ENCODE results near the gene GAN.

Gene GAN

DNA sequence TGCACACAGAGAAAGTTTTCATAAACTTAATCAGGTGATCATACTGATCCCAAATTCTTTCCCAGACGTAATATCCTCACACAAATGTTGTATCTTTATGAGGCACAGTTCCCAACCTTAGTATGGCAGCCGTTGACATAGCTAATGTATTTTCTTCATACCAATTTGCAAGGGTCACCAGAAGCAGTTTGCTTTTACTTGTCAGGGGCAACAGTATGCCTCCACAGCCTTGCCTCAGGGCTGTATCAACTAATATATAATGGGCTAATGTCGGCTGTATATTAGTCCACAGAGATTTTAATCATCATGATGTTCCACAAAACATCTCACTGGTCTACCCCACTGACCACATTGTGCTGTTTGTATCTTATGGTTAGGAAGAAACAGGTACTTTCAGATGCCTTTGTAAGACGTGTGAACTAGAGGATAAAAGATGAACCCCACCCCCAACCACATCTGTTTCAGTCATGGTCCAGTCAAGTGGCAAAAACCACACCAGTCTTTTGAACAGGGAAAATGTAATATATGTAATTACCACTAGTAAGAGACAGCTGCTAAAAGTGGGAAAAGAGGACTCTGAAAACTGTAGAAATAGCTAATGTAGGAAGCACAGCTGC is 55.2 kb downstream of the GAN start:
- Histone ChIP-seq H3K27me3 (ENCODE audit: control insufficient read depth in 5 of 5, insufficient read depth in 4 of 5, low read length in 5 of 5) (no peaks in the 10 kb centered on the region), H3K27ac (ENCODE audit: low read depth, low read length) (no peak overlapping the region), H3K36me3 (ENCODE audit: control insufficient read depth in 5 of 5, insufficient read depth in 5 of 5, low read length in 5 of 5) (peaks cover 7 to 48% (median 24%) of the 10 kb centered on the region in 5 donors), H3K4me3 (ENCODE audit: low read depth in 1 of 5, low read length in 5 of 5) (no peak overlapping the region), H3K4me1 (ENCODE audit: control insufficient read depth in 5 of 5, insufficient read depth in 5 of 5, low read length in 5 of 5) (peaks cover 0 to 25% (median 2%) of the 10 kb centered on the region in 5 donors), H3K9ac (ENCODE audit: low read length in 5 of 5) (no peak overlapping the region), H3K9me3 (ENCODE audit: control insufficient read depth in 5 of 5, low read length in 5 of 5) (no peaks in the 10 kb centered on the region)

DNA sequence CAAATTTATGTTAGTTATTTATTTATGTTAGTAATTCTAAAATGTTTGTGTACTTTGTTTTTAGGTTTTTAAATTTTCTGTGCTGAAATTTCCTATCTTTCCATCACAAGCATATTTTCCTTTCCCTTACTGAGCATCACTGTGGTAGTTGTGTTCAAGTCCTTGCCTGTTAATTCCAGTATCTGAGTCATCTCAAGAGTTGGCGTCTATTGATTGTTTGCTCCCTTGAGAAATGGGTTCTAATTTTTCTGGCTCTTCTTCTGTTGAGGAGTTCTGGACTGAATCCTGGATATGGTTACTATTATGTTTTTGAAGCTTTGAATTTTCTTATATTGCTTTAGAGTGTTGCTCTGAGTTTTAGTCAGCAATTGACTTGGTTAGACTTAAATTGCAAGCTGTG is 56.3 kb downstream of the GAN start:
- Histone ChIP-seq H3K9me3 (ENCODE audit: control insufficient read depth in 5 of 5, low read length in 5 of 5) (no peaks in the 10 kb centered on the region), H3K4me1 (ENCODE audit: control insufficient read depth in 5 of 5, insufficient read depth in 5 of 5, low read length in 5 of 5) (peaks cover 0 to 25% (median 2%) of the 10 kb centered on the region in 5 donors), H3K27ac (ENCODE audit: low read depth, low read length) (no peak overlapping the region), H3K4me3 (ENCODE audit: low read depth in 1 of 5, low read length in 5 of 5) (no peak overlapping the region), H3K9ac (ENCODE audit: low read length in 5 of 5) (no peak overlapping the region), H3K27me3 (ENCODE audit: control insufficient read depth in 5 of 5, insufficient read depth in 4 of 5, low read length in 5 of 5) (no peaks in the 10 kb centered on the region), H3K36me3 (ENCODE audit: control insufficient read depth in 5 of 5, insufficient read depth in 5 of 5, low read length in 5 of 5) (peaks cover 2 to 38% (median 19%) of the 10 kb centered on the region in 5 donors)

DNA sequence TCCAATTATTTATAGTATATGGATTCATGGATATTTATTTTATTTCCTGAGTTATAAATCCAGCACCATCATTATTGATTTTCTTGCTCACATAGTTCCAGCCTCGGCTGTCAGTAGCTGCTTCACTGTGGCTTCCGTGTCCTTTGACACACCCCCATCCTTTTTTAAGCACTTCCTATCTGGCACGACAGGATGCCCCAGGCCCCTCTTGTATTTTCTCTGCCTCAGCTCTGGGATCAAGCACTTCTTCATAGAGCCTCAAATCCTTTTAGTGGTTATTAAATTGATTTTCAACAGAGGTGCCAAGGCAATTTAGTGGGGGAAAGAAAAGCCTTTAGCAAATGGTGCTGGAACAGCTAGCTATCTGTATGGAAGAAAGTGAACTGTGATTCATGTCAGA is 59.8 kb downstream of the GAN start:
- H3K4me3 ChIP-seq (ENCODE audit: low read depth in 1 of 5, low read length in 5 of 5), result no peak overlapping the region
- no peaks in the 10 kb centered on the region for H3K9me3 ChIP-seq (ENCODE audit: control insufficient read depth in 5 of 5, low read length in 5 of 5)
- no peak overlapping the region for H3K27ac ChIP-seq (ENCODE audit: low read depth, low read length)
- H3K27me3 ChIP-seq (ENCODE audit: control insufficient read depth in 5 of 5, insufficient read depth in 4 of 5, low read length in 5 of 5), result no peaks in the 10 kb centered on the region
- no peak overlapping the region for H3K9ac ChIP-seq (ENCODE audit: low read length in 5 of 5)
- H3K4me1 ChIP-seq (ENCODE audit: control insufficient read depth in 5 of 5, insufficient read depth in 5 of 5, low read length in 5 of 5), result peaks cover 0 to 16% (median 0%) of the 10 kb centered on the region in 5 donors
- peaks cover 16 to 39% (median 28%) of the 10 kb centered on the region in 5 donors for H3K36me3 ChIP-seq (ENCODE audit: control insufficient read depth in 5 of 5, insufficient read depth in 5 of 5, low read length in 5 of 5)

DNA sequence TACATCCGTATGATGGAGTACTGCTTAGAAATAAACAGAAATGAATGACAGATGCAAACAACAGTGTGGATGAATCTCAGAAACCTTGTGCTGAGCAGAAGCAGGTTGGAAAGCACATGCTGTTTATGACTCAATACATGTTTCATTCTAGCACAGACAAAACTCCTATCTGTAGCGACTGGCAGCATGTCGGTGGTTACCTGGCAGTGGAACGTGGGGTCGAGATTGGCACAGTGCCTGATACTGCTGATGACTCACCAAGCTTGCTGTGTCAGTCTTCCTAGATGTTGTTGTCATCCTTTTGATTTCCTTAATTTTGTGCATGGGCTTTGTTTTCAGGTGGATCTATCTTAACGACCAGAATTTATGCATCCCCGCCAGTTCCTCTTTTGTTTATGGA is 62.1 kb downstream of the GAN start:
- Histone ChIP-seq H3K9ac (ENCODE audit: low read length in 5 of 5) (no peak overlapping the region), H3K27me3 (ENCODE audit: control insufficient read depth in 5 of 5, insufficient read depth in 4 of 5, low read length in 5 of 5) (no peaks in the 10 kb centered on the region), H3K4me3 (ENCODE audit: low read depth in 1 of 5, low read length in 5 of 5) (no peak overlapping the region), H3K36me3 (ENCODE audit: control insufficient read depth in 5 of 5, insufficient read depth in 5 of 5, low read length in 5 of 5) (peaks cover 18 to 40% (median 25%) of the 10 kb centered on the region in 5 donors), H3K27ac (ENCODE audit: low read depth, low read length) (no peak overlapping the region), H3K9me3 (ENCODE audit: control insufficient read depth in 5 of 5, low read length in 5 of 5) (no peaks in the 10 kb centered on the region), H3K4me1 (ENCODE audit: control insufficient read depth in 5 of 5, insufficient read depth in 5 of 5, low read length in 5 of 5) (peaks cover 0 to 6% (median 0%) of the 10 kb centered on the region in 5 donors)

DNA sequence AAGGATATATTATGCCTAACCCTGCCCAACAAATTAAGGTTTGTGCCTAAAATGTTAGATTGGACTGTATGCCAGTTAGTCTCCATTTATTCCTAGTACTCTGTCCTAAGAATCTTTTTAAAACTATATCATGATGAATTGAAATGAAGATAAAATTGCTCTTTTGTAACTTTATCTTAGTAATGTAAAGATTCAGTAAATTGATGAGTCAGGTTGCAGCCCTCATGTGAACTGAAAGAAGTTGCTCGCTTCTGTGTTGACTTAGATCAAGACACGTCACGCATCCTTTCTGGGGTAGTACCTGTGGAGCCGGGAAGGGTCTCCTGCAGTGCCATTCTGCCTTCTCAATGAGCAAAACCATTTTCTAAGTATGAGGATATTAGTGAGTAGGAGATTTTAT is 63.3 kb downstream of the GAN start:
- Histone ChIP-seq H3K9me3 (ENCODE audit: control insufficient read depth in 5 of 5, low read length in 5 of 5) (no peaks in the 10 kb centered on the region), H3K27ac (ENCODE audit: low read depth, low read length) (no peak overlapping the region), H3K4me1 (ENCODE audit: control insufficient read depth in 5 of 5, insufficient read depth in 5 of 5, low read length in 5 of 5) (peaks cover 0 to 6% (median 0%) of the 10 kb centered on the region in 5 donors), H3K4me3 (ENCODE audit: low read depth in 1 of 5, low read length in 5 of 5) (peak overlapping the region in 1 of 5 donors; percentile 16), H3K9ac (ENCODE audit: low read length in 5 of 5) (no peak overlapping the region), H3K27me3 (ENCODE audit: control insufficient read depth in 5 of 5, insufficient read depth in 4 of 5, low read length in 5 of 5) (no peaks in the 10 kb centered on the region), H3K36me3 (ENCODE audit: control insufficient read depth in 5 of 5, insufficient read depth in 5 of 5, low read length in 5 of 5) (peaks cover 18 to 33% (median 24%) of the 10 kb centered on the region in 5 donors)

DNA sequence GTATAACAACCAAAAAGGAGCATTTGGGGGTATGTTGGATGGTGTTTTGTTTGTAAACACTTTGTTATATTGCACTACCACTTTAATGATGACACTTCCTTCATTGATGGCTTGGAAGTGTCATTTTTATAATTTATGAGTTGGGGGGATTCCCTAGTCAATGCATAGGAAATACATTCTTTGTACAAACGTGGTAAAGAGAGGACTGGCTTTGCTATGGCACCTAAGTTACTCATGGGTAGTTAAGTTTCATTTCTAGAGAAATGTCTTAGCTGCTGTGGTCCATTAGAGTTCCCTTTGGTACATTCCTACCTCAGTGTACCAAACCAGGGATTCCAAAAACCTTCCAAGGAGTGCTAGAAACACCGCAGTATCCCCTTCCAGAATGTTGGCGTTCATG is 66.2 kb downstream of the GAN start:
- Histone ChIP-seq H3K9me3 (ENCODE audit: control insufficient read depth in 5 of 5, low read length in 5 of 5) (no peaks in the 10 kb centered on the region), H3K27me3 (ENCODE audit: control insufficient read depth in 5 of 5, insufficient read depth in 4 of 5, low read length in 5 of 5) (no peaks in the 10 kb centered on the region), H3K27ac (ENCODE audit: low read depth, low read length) (no peak overlapping the region), H3K4me1 (ENCODE audit: control insufficient read depth in 5 of 5, insufficient read depth in 5 of 5, low read length in 5 of 5) (peaks cover 0 to 20% (median 0%) of the 10 kb centered on the region in 5 donors), H3K4me3 (ENCODE audit: low read depth in 1 of 5, low read length in 5 of 5) (no peak overlapping the region), H3K9ac (ENCODE audit: low read length in 5 of 5) (no peak overlapping the region), H3K36me3 (ENCODE audit: control insufficient read depth in 5 of 5, insufficient read depth in 5 of 5, low read length in 5 of 5) (peaks cover 16 to 33% (median 23%) of the 10 kb centered on the region in 5 donors)

DNA sequence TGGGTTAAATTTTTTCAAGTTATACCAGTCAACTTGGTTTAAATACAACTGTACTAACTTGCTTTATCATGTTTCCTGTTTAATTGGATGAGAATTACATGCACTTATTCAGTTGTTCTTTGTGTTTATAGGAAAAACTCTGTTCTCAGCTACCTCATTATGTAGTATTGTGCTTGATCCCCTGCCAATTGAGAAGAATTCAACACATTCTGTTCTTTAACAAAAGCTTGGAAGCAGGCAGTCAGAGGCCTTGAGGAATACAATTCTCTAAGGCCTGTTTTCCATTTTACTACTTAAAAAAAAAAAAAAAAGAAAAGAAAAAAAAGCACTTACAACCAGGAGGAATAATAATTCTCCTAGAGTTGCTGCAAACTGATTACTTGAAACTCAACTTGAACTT is 69.2 kb downstream of the GAN start:
- Histone ChIP-seq H3K27ac (ENCODE audit: low read depth, low read length) (no peak overlapping the region), H3K27me3 (ENCODE audit: control insufficient read depth in 5 of 5, insufficient read depth in 4 of 5, low read length in 5 of 5) (no peaks in the 10 kb centered on the region), H3K36me3 (ENCODE audit: control insufficient read depth in 5 of 5, insufficient read depth in 5 of 5, low read length in 5 of 5) (peaks cover 2 to 20% (median 9%) of the 10 kb centered on the region in 5 donors), H3K4me1 (ENCODE audit: control insufficient read depth in 5 of 5, insufficient read depth in 5 of 5, low read length in 5 of 5) (peaks cover 0 to 20% (median 0%) of the 10 kb centered on the region in 5 donors), H3K9me3 (ENCODE audit: control insufficient read depth in 5 of 5, low read length in 5 of 5) (no peaks in the 10 kb centered on the region), H3K9ac (ENCODE audit: low read length in 5 of 5) (peak overlapping the region in 1 of 5 donors; percentile 24), H3K4me3 (ENCODE audit: low read depth in 1 of 5, low read length in 5 of 5) (no peak overlapping the region)

DNA sequence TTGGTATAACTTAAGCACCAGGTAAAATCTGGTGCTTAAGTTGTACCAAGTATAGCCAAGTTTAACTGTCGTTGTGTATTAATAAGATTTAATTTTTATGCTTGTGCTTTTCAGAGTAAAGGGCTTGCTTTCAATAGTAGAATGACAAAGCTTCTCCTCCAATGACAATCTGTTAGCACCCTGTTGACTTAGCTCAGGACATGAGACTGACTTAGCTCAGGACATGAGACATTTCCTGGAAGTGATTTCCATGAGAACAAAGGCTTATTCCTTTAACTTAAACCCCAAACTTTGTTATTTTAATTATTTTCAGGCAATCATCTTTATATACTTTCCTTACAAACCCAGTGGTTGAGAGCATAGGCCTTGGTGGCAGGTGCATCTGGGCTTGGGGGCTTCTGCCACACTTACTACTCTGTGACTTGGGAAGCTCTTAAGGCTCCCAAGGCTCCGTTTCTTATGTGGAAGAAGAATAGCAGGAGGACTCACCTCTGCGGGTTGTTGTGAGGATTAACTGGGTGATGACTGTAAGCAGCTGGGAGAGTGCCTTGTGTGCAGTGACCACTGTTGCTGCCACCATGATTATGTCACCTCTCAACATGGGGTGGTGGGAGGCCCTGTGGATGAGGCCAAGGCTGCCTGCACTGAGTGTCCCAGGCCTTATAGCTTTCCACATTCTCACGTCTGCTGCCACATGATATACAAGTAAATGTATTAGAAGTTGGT is 70.4 kb downstream of the GAN start:
- peak overlapping the region; percentile 17 for H3K27ac ChIP-seq (ENCODE audit: low read depth, low read length)

DNA sequence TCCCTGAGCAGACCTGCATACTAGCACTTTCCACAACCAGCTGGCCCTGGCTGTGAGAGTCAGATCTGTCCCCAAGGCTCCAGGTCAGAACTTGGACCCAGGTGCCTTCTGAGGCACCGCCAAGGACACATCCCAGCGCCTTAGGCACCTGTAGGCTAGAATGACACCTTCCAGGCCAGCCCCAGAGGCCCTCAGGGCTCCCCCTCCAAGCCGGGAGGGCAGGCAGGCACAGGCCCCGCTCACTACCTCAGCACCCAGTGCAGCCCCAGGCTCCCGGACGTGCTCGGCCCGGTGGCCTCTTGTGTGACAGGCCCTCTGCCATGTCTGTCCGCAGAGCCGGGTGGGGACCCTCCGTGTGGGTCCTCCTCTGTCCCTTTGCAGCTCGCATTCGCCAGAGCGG is 73.6 kb downstream of the GAN start:
- Histone ChIP-seq H3K9me3 (ENCODE audit: control insufficient read depth in 5 of 5, low read length in 5 of 5) (no peaks in the 10 kb centered on the region), H3K27me3 (ENCODE audit: control insufficient read depth in 5 of 5, insufficient read depth in 4 of 5, low read length in 5 of 5) (no peaks in the 10 kb centered on the region), H3K9ac (ENCODE audit: low read length in 5 of 5) (no peak overlapping the region), H3K4me1 (ENCODE audit: control insufficient read depth in 5 of 5, insufficient read depth in 5 of 5, low read length in 5 of 5) (peaks cover 0 to 20% (median 0%) of the 10 kb centered on the region in 5 donors), H3K36me3 (ENCODE audit: control insufficient read depth in 5 of 5, insufficient read depth in 5 of 5, low read length in 5 of 5) (peaks cover 5 to 26% (median 16%) of the 10 kb centered on the region in 5 donors), H3K27ac (ENCODE audit: low read depth, low read length) (no peak overlapping the region), H3K4me3 (ENCODE audit: low read depth in 1 of 5, low read length in 5 of 5) (no peak overlapping the region)

More for the DNA sequence above, 70.4 kb downstream of the GAN start:
- H3K4me1 ChIP-seq (ENCODE audit: control insufficient read depth in 5 of 5, insufficient read depth in 5 of 5, low read length in 5 of 5), result peaks cover 0 to 20% (median 0%) of the 10 kb centered on the region in 5 donors
- H3K36me3 ChIP-seq (ENCODE audit: control insufficient read depth in 5 of 5, insufficient read depth in 5 of 5, low read length in 5 of 5), result peaks cover 5 to 27% (median 9%) of the 10 kb centered on the region in 5 donors
- no peak overlapping the region for H3K4me3 ChIP-seq (ENCODE audit: low read depth in 1 of 5, low read length in 5 of 5)
- no peaks in the 10 kb centered on the region for H3K9me3 ChIP-seq (ENCODE audit: control insufficient read depth in 5 of 5, low read length in 5 of 5)
- no peak overlapping the region for H3K9ac ChIP-seq (ENCODE audit: low read length in 5 of 5)
- H3K27me3 ChIP-seq (ENCODE audit: control insufficient read depth in 5 of 5, insufficient read depth in 4 of 5, low read length in 5 of 5), result no peaks in the 10 kb centered on the region

DNA sequence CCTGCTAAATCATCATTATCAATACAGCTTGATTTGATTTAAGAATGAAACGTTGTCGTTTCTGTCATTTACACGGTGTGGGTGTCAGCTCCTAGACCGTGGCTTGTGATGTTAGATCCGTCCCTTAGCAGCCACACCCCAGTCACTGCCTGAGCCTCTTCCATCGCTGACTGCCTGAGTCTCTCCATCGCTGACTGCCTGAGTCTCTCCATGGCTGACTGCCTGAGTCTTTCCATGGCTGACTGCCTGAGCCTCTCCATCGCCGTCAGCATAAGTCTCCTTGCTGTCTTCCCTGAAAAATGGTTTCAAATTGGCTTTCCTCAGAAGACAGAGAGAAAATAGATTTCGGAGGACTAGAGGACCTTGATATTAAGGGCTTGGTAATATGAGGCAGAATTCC is 76.1 kb downstream of the GAN start:
- Histone ChIP-seq H3K9me3 (ENCODE audit: control insufficient read depth in 5 of 5, low read length in 5 of 5) (no peaks in the 10 kb centered on the region), H3K27ac (ENCODE audit: low read depth, low read length) (no peak overlapping the region), H3K36me3 (ENCODE audit: control insufficient read depth in 5 of 5, insufficient read depth in 5 of 5, low read length in 5 of 5) (peaks cover 5 to 26% (median 16%) of the 10 kb centered on the region in 5 donors), H3K4me1 (ENCODE audit: control insufficient read depth in 5 of 5, insufficient read depth in 5 of 5, low read length in 5 of 5) (peaks cover 0 to 14% (median 0%) of the 10 kb centered on the region in 5 donors), H3K27me3 (ENCODE audit: control insufficient read depth in 5 of 5, insufficient read depth in 4 of 5, low read length in 5 of 5) (no peaks in the 10 kb centered on the region), H3K4me3 (ENCODE audit: low read depth in 1 of 5, low read length in 5 of 5) (no peak overlapping the region), H3K9ac (ENCODE audit: low read length in 5 of 5) (no peak overlapping the region)

All from subcutaneous abdominal adipose tissue (tissue), 5 donors.